Measurements from ENCODE around the gene MRPS34. TPM values are rescaled to one million over a fixed set of nuclear protein-coding genes. Genes with fewer than 3 reads are reported as not detected.

Gene MRPS34
- total RNA-seq, 2 experiments from 2014 or later: 175 to 193 TPM

- CTCF ChIA-PET: no interaction called here
- DNase-seq (no peak), ATAC-seq (no peak)
- Mint-ChIP-seq H3K27ac (no peak overlapping the region), H3K9me3 (no peaks in the 10 kb centered on the region), H3K27me3 (no peaks in the 10 kb centered on the region), H3K4me1 (ENCODE audit: low read depth) (no peaks in the 10 kb centered on the region), H3K4me3 (no peak overlapping the region), H3K36me3 (ENCODE audit: low read depth) (peaks cover 3% of the 10 kb centered on the region)
- no peak for TF ChIP-seq CTCF (IDR thresholded peaks at IDR 0.05)
- intact Hi-C loops (cut with micrococcal nuclease): no loop called here
- POLR2A ChIA-PET: no interaction called here
These were observed 40.9 kb downstream of the MRPS34 start for GRCh38 chr16:1732071-1732470.

DNA sequence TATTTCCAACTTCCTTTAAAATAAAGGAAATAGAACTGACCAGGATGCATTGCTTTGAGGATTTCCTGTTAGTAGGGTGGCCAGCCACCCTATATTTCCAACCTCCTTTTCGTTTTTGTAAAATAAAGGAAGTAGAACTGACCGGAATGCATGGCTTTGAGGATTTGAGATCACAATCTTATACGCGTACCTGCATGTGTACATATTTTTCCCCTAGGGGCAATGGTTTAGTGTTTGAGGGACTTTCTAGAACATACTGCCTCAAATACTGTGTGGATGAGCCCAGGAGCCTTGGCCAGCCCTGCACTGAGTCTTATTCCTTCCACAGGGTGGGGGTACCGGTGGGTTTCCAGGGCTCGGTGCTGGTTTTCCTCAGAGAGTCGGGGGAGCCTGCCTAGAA, 41.3 kb downstream of the MRPS34 start:
- ChIA-PET CTCF (no interaction called here), POLR2A (no interaction called here)
- Mint-ChIP-seq H3K27ac (no peak overlapping the region), H3K36me3 (ENCODE audit: low read depth) (peaks cover 7% of the 10 kb centered on the region), H3K9me3 (no peaks in the 10 kb centered on the region), H3K4me1 (ENCODE audit: low read depth) (no peaks in the 10 kb centered on the region), H3K4me3 (no peak overlapping the region), H3K27me3 (no peaks in the 10 kb centered on the region)
- intact Hi-C loops (cut with micrococcal nuclease): no loop called here
- ATAC-seq (no peak), DNase-seq (no peak)
- TF ChIP-seq CTCF (IDR thresholded peaks at IDR 0.05): no peak

GRCh38 chr16:1731073-1731472, 41.9 kb downstream of the MRPS34 start:
- Mint-ChIP-seq H3K4me1 (ENCODE audit: low read depth) (no peaks in the 10 kb centered on the region), H3K27me3 (no peaks in the 10 kb centered on the region), H3K4me3 (no peak overlapping the region), H3K9me3 (no peaks in the 10 kb centered on the region), H3K27ac (no peak overlapping the region), H3K36me3 (ENCODE audit: low read depth) (peaks cover 7% of the 10 kb centered on the region)
- POLR2A ChIA-PET: no interaction called here
- DNase-seq (no peak), ATAC-seq (no peak)
- no peak for TF ChIP-seq CTCF (IDR thresholded peaks at IDR 0.05)
- intact Hi-C loops (cut with micrococcal nuclease): no loop called here
- CTCF ChIA-PET: no interaction called here

DNA sequence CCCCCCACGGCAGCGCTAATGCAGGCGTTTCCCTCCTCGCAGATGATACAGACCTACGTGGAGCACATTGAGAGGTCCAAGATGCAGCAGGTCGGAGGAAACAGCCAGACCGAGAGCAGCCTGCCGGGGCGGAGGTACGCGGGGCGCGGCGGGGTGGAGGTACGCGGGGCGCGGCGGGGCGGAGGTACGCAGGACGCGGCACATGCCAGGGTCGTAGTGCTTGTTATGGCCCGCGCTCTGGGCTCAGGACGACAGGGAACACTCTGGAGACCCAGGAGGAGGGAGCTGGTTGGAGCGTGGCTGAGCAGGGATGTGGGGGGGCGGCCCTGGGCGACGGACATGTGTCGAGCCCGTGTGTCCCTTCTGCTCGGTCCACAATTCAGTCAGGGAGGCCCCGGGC, 43.5 kb downstream of the MRPS34 start:
- TF ChIP-seq CTCF (IDR thresholded peaks at IDR 0.05): no peak
- CTCF ChIA-PET: interaction anchor here (1.2 kb wide), 1 partner anchor 23 kb away, joined by 3 read pairs; the partner anchor contains the start of gene MAPK8IP3
- Mint-ChIP-seq H3K4me3 (no peak overlapping the region), H3K27me3 (no peaks in the 10 kb centered on the region), H3K27ac (no peak overlapping the region), H3K4me1 (ENCODE audit: low read depth) (no peaks in the 10 kb centered on the region), H3K9me3 (no peaks in the 10 kb centered on the region), H3K36me3 (ENCODE audit: low read depth) (peaks cover 7% of the 10 kb centered on the region)
- POLR2A ChIA-PET: no interaction called here
- intact Hi-C loops (cut with micrococcal nuclease): no loop called here
- DNase-seq: no peak
- ATAC-seq: no peak

DNA sequence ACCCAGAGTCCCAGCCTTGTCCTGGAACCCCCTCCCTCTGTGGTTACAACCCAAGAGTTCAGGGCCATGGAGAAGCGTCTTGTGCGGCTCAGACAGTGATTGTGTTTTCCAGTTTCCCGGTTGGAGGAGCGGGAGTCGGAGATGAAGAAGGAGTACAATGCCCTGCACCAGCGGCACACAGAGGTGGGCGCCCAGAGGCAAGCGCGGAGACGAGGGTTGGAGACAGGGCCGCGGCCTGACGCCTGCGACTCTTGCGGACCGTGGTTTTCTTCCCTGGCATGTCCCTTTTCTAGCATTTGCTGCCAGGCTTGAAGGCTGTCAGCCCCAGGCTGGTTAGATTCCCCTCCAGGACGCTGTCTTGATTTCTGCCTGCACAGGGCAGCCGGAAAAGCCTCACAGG, 43.9 kb downstream of the MRPS34 start:
- no peak overlapping the region for H3K27ac Mint-ChIP-seq
- no peak overlapping the region for H3K4me3 Mint-ChIP-seq
- ATAC-seq: no peak
- no peaks in the 10 kb centered on the region for H3K27me3 Mint-ChIP-seq
- intact Hi-C loops (cut with micrococcal nuclease): no loop called here
- no peak for DNase-seq
- H3K4me1 Mint-ChIP-seq (ENCODE audit: low read depth): no peaks in the 10 kb centered on the region
- no peak for TF ChIP-seq CTCF (IDR thresholded peaks at IDR 0.05)
- POLR2A ChIA-PET: interaction anchor here (0.6 kb wide), 1 partner anchor 218 kb away, joined by 3 read pairs; no protein-coding TSS in a partner anchor
- CTCF ChIA-PET: interaction anchor here (1.3 kb wide), 1 partner anchor 23 kb away, joined by 4 read pairs; no protein-coding TSS in a partner anchor
- H3K9me3 Mint-ChIP-seq: no peaks in the 10 kb centered on the region
- peaks cover 7% of the 10 kb centered on the region for H3K36me3 Mint-ChIP-seq (ENCODE audit: low read depth)

Data from activated CD8-positive, alpha-beta T cell treated with anti-CD3 and anti-CD28 coated beads for 36 hours (primary cell).